Measurements from ENCODE around the gene MEIS2. TPM values are rescaled to one million over a fixed set of nuclear protein-coding genes. Genes with fewer than 3 reads are reported as not detected.

Gene MEIS2
- total RNA-seq, 2 experiments from 2014 or later, result not detected

DNA sequence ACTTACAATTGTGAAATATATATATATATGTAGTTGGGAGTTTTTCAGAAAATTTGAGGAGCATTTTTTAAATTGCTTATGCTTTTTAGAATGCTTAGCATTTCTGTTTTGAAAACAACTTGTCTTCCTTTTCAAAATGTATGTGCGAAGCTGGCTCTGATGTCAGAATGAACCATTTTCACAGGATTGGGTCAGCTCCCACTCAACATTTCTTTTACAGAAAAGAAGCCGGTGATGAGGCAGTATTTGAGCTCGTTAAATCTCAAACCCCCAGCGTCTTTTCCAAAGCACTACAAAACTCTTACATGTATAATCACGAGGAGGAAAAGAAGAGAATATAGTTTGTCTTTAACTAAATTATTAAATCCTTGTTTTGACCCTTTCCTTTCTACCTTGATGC lies 225.4 kb downstream of the MEIS2 start:
- peaks cover 2% of the 10 kb centered on the region for H3K36me3 Mint-ChIP-seq
- no peak for DNase-seq
- no peak overlapping the region for H3K4me3 Mint-ChIP-seq
- peaks cover 2% of the 10 kb centered on the region for H3K9me3 Mint-ChIP-seq
- peaks cover 14% of the 10 kb centered on the region for H3K4me1 Mint-ChIP-seq
- no peak overlapping the region for H3K27ac Mint-ChIP-seq
- H3K27me3 Mint-ChIP-seq, result peaks cover 65% of the 10 kb centered on the region

DNA sequence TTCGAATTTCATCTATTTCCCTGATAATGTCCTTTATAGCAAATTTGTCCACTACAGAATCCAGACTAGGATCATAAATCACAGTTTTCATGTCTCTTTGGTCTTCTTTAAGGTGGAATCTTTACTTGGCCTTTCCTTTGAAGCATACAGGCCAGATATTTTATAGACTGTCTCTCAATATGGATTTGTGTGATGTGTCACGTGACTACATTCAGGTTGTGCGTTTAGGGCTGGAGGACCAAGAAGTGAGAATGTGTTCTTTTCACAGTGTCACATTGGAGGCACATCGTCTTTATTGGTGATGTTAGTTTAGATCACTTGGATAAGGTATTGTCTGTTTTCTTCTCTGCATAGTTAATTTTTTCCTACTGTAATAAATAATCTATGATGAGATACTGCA lies 232.9 kb downstream of the MEIS2 start:
- H3K4me1 Mint-ChIP-seq, result no peaks in the 10 kb centered on the region
- no peak overlapping the region for H3K4me3 Mint-ChIP-seq
- H3K36me3 Mint-ChIP-seq, result no peaks in the 10 kb centered on the region

DNA sequence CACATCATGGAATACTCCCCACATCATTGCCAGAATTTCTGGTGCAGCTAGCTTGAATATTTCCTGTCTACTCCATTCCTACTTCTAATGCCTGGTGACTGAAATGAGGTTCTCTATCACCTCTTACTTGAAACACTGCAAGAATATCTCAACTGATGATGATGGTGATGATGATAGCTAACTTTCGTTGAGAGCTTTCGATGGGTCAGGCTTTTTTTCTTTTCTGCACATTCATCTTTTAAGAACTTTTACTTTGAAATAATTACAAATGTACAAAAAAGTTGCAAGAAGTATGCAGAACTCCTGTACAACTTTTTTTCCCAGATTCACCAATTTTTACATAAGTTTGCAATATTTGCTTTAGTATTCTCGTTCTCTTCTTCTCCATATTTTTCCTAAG lies 233.5 kb downstream of the MEIS2 start:
- no peaks in the 10 kb centered on the region for H3K36me3 Mint-ChIP-seq
- DNase-seq, result no peak

More for the DNA sequence above, 232.9 kb downstream of the MEIS2 start:
- Mint-ChIP-seq H3K9me3 (no peaks in the 10 kb centered on the region), H3K27me3 (peaks cover 5% of the 10 kb centered on the region), H3K27ac (no peak overlapping the region)
- no peak for DNase-seq

GRCh38 chr15:36863570-36863969 lies 236.8 kb downstream of the MEIS2 start:
- Mint-ChIP-seq H3K27ac (no peak overlapping the region), H3K36me3 (no peaks in the 10 kb centered on the region), H3K9me3 (no peaks in the 10 kb centered on the region), H3K27me3 (peaks cover 9% of the 10 kb centered on the region), H3K4me3 (no peak overlapping the region), H3K4me1 (no peaks in the 10 kb centered on the region)
- DNase-seq, result no peak

More for the DNA sequence above, 233.5 kb downstream of the MEIS2 start:
- Mint-ChIP-seq H3K9me3 (no peaks in the 10 kb centered on the region), H3K4me1 (no peaks in the 10 kb centered on the region), H3K27me3 (peaks cover 3% of the 10 kb centered on the region), H3K4me3 (no peak overlapping the region), H3K27ac (no peak overlapping the region)

- Mint-ChIP-seq H3K9me3 (no peaks in the 10 kb centered on the region), H3K4me1 (no peaks in the 10 kb centered on the region), H3K27ac (no peak overlapping the region), H3K36me3 (no peaks in the 10 kb centered on the region), H3K27me3 (peaks cover 15% of the 10 kb centered on the region), H3K4me3 (no peak overlapping the region)
- DNase-seq, result no peak
Observed at GRCh38 chr15:36860792-36861191, 239.6 kb downstream of the MEIS2 start.

DNA sequence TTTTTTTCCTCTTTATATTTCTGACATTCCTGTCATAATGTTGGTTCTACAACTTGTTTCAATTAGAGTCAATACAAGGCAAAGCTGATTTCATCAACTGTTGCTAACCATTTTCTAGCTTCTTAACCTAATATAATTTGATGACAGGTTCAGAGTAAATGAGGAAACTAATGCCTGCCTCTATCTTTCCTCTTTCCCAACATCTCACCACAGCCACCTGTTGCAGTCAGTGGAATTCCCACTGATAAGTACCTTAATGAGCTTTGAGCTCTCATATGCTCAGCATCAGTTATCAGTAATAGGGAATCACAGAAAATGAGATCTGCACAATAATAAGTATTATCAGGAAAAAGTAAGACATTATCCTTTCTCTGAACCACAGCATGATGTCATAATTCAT lies 241.9 kb downstream of the MEIS2 start:
- no peak overlapping the region for H3K4me3 Mint-ChIP-seq
- H3K9me3 Mint-ChIP-seq, result no peaks in the 10 kb centered on the region
- no peak for DNase-seq
- peaks cover 21% of the 10 kb centered on the region for H3K27me3 Mint-ChIP-seq
- H3K36me3 Mint-ChIP-seq, result no peaks in the 10 kb centered on the region
- no peaks in the 10 kb centered on the region for H3K4me1 Mint-ChIP-seq
- no peak overlapping the region for H3K27ac Mint-ChIP-seq

GRCh38 chr15:36856339-36856973 lies 243.9 kb downstream of the MEIS2 start:
- Mint-ChIP-seq H3K36me3 (no peaks in the 10 kb centered on the region), H3K4me1 (no peaks in the 10 kb centered on the region), H3K27ac (no peak overlapping the region), H3K9me3 (no peaks in the 10 kb centered on the region), H3K4me3 (no peak overlapping the region), H3K27me3 (peaks cover 25% of the 10 kb centered on the region)
- no peak for DNase-seq

DNA sequence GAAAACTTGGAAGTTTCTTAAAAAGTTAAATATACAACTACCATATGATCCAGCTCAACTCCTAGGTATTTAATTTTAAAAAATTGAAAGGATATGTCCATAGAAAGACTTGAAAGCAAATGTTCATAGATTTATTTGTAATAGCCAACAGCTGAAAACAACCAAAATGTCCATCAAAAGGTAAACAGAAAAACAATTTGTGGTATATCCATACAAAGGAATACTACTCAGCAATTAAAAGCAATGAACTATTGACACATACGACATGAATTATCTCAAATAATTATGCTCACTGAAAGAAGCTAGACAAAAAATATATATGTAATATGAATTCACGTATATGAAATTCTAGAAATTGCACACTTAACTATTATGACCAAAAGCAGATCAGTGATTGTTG lies 249.5 kb downstream of the MEIS2 start:
- H3K36me3 Mint-ChIP-seq, result no peaks in the 10 kb centered on the region
- H3K27ac Mint-ChIP-seq, result no peak overlapping the region
- H3K9me3 Mint-ChIP-seq, result no peaks in the 10 kb centered on the region
- H3K4me1 Mint-ChIP-seq, result no peaks in the 10 kb centered on the region
- H3K4me3 Mint-ChIP-seq, result no peak overlapping the region
- no peak for DNase-seq
- H3K27me3 Mint-ChIP-seq, result peaks cover 34% of the 10 kb centered on the region

DNA sequence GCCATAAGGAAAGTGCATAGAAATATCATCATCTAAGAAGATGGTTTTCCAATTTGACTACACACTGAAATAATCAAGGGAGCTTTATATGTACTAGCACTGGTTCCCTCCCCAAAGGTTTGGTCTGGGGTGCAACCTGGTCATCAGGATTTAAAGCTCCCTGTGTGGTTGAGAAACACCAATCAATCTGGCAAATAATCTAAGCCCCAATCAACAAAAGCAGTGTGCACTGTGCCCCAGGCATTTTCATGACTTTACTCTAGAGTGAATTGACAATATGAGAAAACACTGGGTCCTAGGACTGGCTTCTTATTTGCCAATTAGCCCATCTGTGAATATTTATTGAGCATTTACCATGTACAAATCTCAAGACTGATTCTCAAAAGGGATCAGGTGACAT lies 255.1 kb downstream of the MEIS2 start:
- no peak for DNase-seq
- Mint-ChIP-seq H3K4me1 (no peaks in the 10 kb centered on the region), H3K9me3 (no peaks in the 10 kb centered on the region), H3K27me3 (peaks cover 41% of the 10 kb centered on the region), H3K27ac (no peak overlapping the region), H3K36me3 (no peaks in the 10 kb centered on the region), H3K4me3 (no peak overlapping the region)

DNA sequence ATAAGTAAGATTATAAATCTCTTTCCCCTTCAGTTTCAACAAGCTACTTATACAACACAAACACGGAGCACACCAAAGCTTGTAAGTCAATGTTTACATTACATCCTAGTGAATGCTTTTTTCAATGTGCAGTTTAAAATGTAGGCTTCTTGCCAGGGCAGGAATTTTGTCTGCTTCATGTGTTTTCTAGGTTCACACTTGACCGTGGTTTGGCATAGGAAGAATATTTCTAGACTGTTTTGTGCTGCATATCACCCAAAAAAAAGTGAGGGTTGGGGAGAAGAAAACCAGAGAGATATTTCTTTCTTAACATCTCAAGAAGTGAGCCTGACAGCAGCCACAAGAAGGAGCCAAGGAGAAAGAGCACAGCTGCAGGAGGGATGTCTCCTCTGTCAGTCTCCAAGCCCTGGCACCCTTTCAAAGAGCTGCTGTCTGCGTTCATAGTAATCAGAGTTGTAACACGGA lies 255.8 kb downstream of the MEIS2 start:
- H3K27me3 Mint-ChIP-seq, result peaks cover 41% of the 10 kb centered on the region
- H3K27ac Mint-ChIP-seq, result no peak overlapping the region
- H3K36me3 Mint-ChIP-seq, result no peaks in the 10 kb centered on the region
- no peak for DNase-seq
- H3K4me1 Mint-ChIP-seq, result no peaks in the 10 kb centered on the region
- H3K9me3 Mint-ChIP-seq, result no peaks in the 10 kb centered on the region
- no peak overlapping the region for H3K4me3 Mint-ChIP-seq

GRCh38 chr15:36843822-36844221 lies 256.5 kb downstream of the MEIS2 start:
- Mint-ChIP-seq H3K27ac (no peak overlapping the region), H3K27me3 (peaks cover 40% of the 10 kb centered on the region), H3K4me1 (no peaks in the 10 kb centered on the region), H3K36me3 (no peaks in the 10 kb centered on the region), H3K4me3 (no peak overlapping the region), H3K9me3 (no peaks in the 10 kb centered on the region)
- DNase-seq, result no peak

GRCh38 chr15:36841193-36841592 lies 259.2 kb downstream of the MEIS2 start:
- H3K27me3 Mint-ChIP-seq, result peaks cover 28% of the 10 kb centered on the region
- H3K36me3 Mint-ChIP-seq, result no peaks in the 10 kb centered on the region
- DNase-seq, result no peak
- H3K27ac Mint-ChIP-seq, result no peak overlapping the region
- H3K4me1 Mint-ChIP-seq, result no peaks in the 10 kb centered on the region
- no peak overlapping the region for H3K4me3 Mint-ChIP-seq
- no peaks in the 10 kb centered on the region for H3K9me3 Mint-ChIP-seq

All from activated naive CD8-positive, alpha-beta T cell treated with anti-CD3 and anti-CD28 coated beads for 36 hours (primary cell).